Neural cell (in vitro differentiated cells): Measurements from ENCODE around the gene TTLL4.

Source experiments
- EP300 ChIP-seq: fragments of 450-650 bp; conservative IDR thresholded peaks from 2 replicates; pipeline ENCODE4 v1.6.1; 2014; ENCODE audit warnings: antibody characterized with exemption, mild to moderate bottlenecking, moderate library complexity; ENCODE audit not compliant: poor library complexity, severe bottlenecking
- EZH2 ChIP-seq: fragments of 200-600, 300-800 bp; shearing (Covaris generic), sonication (generic); IDR thresholded peaks from 2 replicates; pipeline ENCODE4 v1.6.1; 2014; ENCODE audit warnings: antibody characterized with exemption, low read length, borderline replicate concordance, mild to moderate bottlenecking; ENCODE audit not compliant: insufficient read depth, poor library complexity, severe bottlenecking
- MXI1 ChIP-seq: fragments of 450-650 bp; conservative IDR thresholded peaks from 2 replicates; pipeline ENCODE4 v1.6.1; 2014; ENCODE audit warnings: antibody characterized with exemption, mild to moderate bottlenecking; ENCODE audit not compliant: poor library complexity, severe bottlenecking
- SMC3 ChIP-seq: fragments of 450-650 bp; conservative IDR thresholded peaks from 2 replicates; pipeline ENCODE4 v1.6.1; 2014; ENCODE audit warnings: antibody characterized with exemption, mild to moderate bottlenecking, moderate library complexity; ENCODE audit not compliant: poor library complexity
- TF ChIP-seq, protein P1 (sequence below): fragments of 450-650 bp; IDR thresholded peaks from 2 replicates; pipeline ENCODE4 v1.5.1; 2014; ENCODE audit warnings: antibody characterized with exemption, mild to moderate bottlenecking, moderate library complexity; ENCODE audit not compliant: poor library complexity, severe bottlenecking
- TF ChIP-seq, protein P2 (sequence below): IDR thresholded peaks from 2 replicates; pipeline ENCODE4 v1.6.1; 2012; ENCODE audit warnings: borderline replicate concordance

DNA sequence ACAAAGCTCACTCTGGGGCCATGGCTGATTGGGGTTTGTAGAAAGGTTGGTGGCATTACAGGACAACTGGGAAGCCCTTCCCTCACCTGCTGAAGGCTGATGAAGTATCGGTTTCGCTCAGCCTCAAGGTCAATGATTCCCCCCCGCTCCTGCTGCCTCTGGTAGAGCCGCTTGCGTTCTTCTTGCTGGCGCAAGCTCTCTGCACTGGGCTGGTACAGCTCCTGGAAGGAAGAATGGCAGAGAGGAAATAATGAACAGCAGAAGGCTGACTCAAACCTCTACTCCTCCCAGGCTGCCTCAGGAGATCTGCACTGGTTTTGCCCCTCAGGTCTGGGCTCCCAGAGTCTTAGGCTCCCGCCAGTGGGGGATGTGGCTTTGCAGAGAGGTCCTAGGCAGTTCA, 46.0 kb upstream of the TTLL4 start:
- TF ChIP-seq, protein P1, sequence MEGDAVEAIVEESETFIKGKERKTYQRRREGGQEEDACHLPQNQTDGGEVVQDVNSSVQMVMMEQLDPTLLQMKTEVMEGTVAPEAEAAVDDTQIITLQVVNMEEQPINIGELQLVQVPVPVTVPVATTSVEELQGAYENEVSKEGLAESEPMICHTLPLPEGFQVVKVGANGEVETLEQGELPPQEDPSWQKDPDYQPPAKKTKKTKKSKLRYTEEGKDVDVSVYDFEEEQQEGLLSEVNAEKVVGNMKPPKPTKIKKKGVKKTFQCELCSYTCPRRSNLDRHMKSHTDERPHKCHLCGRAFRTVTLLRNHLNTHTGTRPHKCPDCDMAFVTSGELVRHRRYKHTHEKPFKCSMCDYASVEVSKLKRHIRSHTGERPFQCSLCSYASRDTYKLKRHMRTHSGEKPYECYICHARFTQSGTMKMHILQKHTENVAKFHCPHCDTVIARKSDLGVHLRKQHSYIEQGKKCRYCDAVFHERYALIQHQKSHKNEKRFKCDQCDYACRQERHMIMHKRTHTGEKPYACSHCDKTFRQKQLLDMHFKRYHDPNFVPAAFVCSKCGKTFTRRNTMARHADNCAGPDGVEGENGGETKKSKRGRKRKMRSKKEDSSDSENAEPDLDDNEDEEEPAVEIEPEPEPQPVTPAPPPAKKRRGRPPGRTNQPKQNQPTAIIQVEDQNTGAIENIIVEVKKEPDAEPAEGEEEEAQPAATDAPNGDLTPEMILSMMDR: no peak
- TF ChIP-seq MXI1: no peak
- TF ChIP-seq, protein P2, sequence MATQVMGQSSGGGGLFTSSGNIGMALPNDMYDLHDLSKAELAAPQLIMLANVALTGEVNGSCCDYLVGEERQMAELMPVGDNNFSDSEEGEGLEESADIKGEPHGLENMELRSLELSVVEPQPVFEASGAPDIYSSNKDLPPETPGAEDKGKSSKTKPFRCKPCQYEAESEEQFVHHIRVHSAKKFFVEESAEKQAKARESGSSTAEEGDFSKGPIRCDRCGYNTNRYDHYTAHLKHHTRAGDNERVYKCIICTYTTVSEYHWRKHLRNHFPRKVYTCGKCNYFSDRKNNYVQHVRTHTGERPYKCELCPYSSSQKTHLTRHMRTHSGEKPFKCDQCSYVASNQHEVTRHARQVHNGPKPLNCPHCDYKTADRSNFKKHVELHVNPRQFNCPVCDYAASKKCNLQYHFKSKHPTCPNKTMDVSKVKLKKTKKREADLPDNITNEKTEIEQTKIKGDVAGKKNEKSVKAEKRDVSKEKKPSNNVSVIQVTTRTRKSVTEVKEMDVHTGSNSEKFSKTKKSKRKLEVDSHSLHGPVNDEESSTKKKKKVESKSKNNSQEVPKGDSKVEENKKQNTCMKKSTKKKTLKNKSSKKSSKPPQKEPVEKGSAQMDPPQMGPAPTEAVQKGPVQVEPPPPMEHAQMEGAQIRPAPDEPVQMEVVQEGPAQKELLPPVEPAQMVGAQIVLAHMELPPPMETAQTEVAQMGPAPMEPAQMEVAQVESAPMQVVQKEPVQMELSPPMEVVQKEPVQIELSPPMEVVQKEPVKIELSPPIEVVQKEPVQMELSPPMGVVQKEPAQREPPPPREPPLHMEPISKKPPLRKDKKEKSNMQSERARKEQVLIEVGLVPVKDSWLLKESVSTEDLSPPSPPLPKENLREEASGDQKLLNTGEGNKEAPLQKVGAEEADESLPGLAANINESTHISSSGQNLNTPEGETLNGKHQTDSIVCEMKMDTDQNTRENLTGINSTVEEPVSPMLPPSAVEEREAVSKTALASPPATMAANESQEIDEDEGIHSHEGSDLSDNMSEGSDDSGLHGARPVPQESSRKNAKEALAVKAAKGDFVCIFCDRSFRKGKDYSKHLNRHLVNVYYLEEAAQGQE: no peak
- no peak for TF ChIP-seq SMC3
- TF ChIP-seq EP300: no peak
- TF ChIP-seq EZH2: no peak
